Liver (tissue), 9 donors: Measurements from ENCODE around the gene SGK1. TPM values are rescaled to one million over a fixed set of nuclear protein-coding genes. Genes with fewer than 3 reads are reported as not detected.
A peak's percentile ranks its signal among the peaks of the same experiment; 100 is the strongest.
"Not testable (repeated sequence)": the region's sequence is repeated elsewhere in the genome, so short reads cannot be mapped to it uniquely, and the experiment has no call there.

Experiments used
- DNase-seq: peaks from one replicate; pipeline ENCODE4 v3.0.0-alpha.2; 2017; ENCODE audit warnings: low spot score
- H3K27ac ChIP-seq, 2 donors: one replicate each; pipeline ENCODE4 v1.7.0; 2013; ENCODE audit warnings: inconsistent platforms in 2 of 2, low read length in 2 of 2, control low read depth in 1 of 2, low read depth in 1 of 2, mild to moderate bottlenecking in 1 of 2
- H3K27me3 ChIP-seq, 4 donors: one replicate each; pipeline versions ENCODE4 v1.6.1 to v1.7.0; 2013; ENCODE audit warnings: low read length in 3 of 4, inconsistent platforms in 1 of 4, mild to moderate bottlenecking in 1 of 4, moderate library complexity in 1 of 4; ENCODE audit not compliant: control insufficient read depth in 4 of 4, insufficient read depth in 4 of 4
- H3K36me3 ChIP-seq, 4 donors: one replicate each; pipeline versions ENCODE4 v1.6.1 to v1.7.0; 2013; ENCODE audit warnings: low read length in 3 of 4, mild to moderate bottlenecking in 3 of 4, low read depth in 1 of 4, moderate library complexity in 1 of 4; ENCODE audit not compliant: control insufficient read depth in 4 of 4, insufficient read depth in 3 of 4
- H3K4me1 ChIP-seq, 4 donors: one replicate each; pipeline versions ENCODE4 v1.6.1 to v1.7.0; 2013; ENCODE audit warnings: low read length in 3 of 4, mild to moderate bottlenecking in 3 of 4, moderate library complexity in 1 of 4; ENCODE audit not compliant: control insufficient read depth in 4 of 4, insufficient read depth in 4 of 4
- H3K4me3 ChIP-seq, 3 donors: one replicate each; pipeline versions ENCODE4 v1.6.1 to v1.7.0; 2013; ENCODE audit warnings: low read length in 3 of 3, control low read depth in 1 of 3, low read depth in 1 of 3, mild to moderate bottlenecking in 1 of 3
- H3K9ac ChIP-seq, 2 donors: one replicate each; pipeline ENCODE4 v1.7.0; 2013; ENCODE audit warnings: low read length in 2 of 2, mild to moderate bottlenecking in 2 of 2, moderate library complexity in 2 of 2, control low read depth in 1 of 2, low read depth in 1 of 2
- H3K9me3 ChIP-seq, 4 donors: one replicate each; pipeline versions ENCODE4 v1.6.1 to v1.7.0; 2013; ENCODE audit warnings: low read length in 3 of 4; ENCODE audit not compliant: control insufficient read depth in 4 of 4
- EGR1 ChIP-seq, 2 donors: IDR thresholded peaks; 2 replicates each; pipeline ENCODE4 v1.6.1; 2016 to 2018; ENCODE audit warnings: antibody characterized with exemption in 2 of 2, low read depth in 2 of 2
- FOXA1 ChIP-seq: IDR thresholded peaks from 2 replicates; pipeline ENCODE4 v1.6.1; 2016; ENCODE audit warnings: antibody characterized with exemption
- FOXA2 ChIP-seq: IDR thresholded peaks from 2 replicates; pipeline ENCODE4 v1.6.1; 2016; ENCODE audit warnings: antibody characterized with exemption
- HNF4A ChIP-seq, 2 donors: conservative IDR thresholded peaks; 2 replicates each; pipeline ENCODE4 v1.6.1; 2016; ENCODE audit warnings: antibody characterized with exemption in 2 of 2, mild to moderate bottlenecking in 2 of 2
- HNF4G ChIP-seq: IDR thresholded peaks from 2 replicates; pipeline ENCODE4 v1.6.1; 2016; ENCODE audit warnings: antibody characterized with exemption
- JUND ChIP-seq, 2 donors: IDR thresholded peaks; 2 replicates each; pipeline ENCODE4 v1.6.1; 2016; ENCODE audit warnings: antibody characterized with exemption in 2 of 2
- NR2F2 ChIP-seq: IDR thresholded peaks from 2 replicates; pipeline ENCODE4 v1.6.1; 2016; ENCODE audit warnings: antibody characterized with exemption
- REST ChIP-seq: IDR thresholded peaks from 2 replicates; pipeline ENCODE4 v1.6.1; 2016; ENCODE audit warnings: antibody characterized with exemption, mild to moderate bottlenecking
- RXRA ChIP-seq, 2 donors: IDR thresholded peaks; 2 replicates each; pipeline ENCODE4 v1.6.1; 2017 to 2018; ENCODE audit warnings: antibody characterized with exemption in 2 of 2, mild to moderate bottlenecking in 1 of 2
- SP1 ChIP-seq: IDR thresholded peaks from 2 replicates; pipeline ENCODE4 v1.6.1; 2018; ENCODE audit warnings: antibody characterized with exemption, mild to moderate bottlenecking
- TAF1 ChIP-seq: conservative IDR thresholded peaks from 2 replicates; pipeline ENCODE4 v1.6.1; 2016; ENCODE audit warnings: antibody characterized with exemption, mild to moderate bottlenecking
- WGBS: extraction: QIAGEN DNeasy Blood & Tissue Kit; methylation state at CpG from one replicate; pipeline ENCODE4 v1.1.7; 2013; 5-methylcytosine and 5-hydroxymethylcytosine counted together
- polyA plus RNA-seq, 2 donors: library from polyadenylated mRNA; stranded (reverse) in 1 of 2; unstranded in 1 of 2; fragments of 200-250 nt in 1 of 2; fragments of >200 nt in 1 of 2; fragmentation: Nextera tagmentation in 1 of 2; extraction: Ambion mirVana in 1 of 2; gene quantifications; one replicate each; pipeline versions ENCODE4 v1.2.1 to v1.2.3, GENCODE V29; 2013 to 2015
- total RNA-seq, 2 donors: library from RNA; depleted of rRNA; stranded (reverse); fragments of >200 nt; gene quantifications; one replicate each; pipeline ENCODE4 v1.2.3, GENCODE V29; 2014
- donor health status: healthy.
- donor health status: healthy.
- donor health status: healthy.
- donor health status: healthy.
- donor health status: healthy.

The SGK1 gene
- total and polyA plus RNA-seq, 4 donors: 28.0 to 113 (median 35.4) TPM

GRCh38 chr6:134309227-134309626, 8.7 kb downstream of the SGK1 start:
- no peak for TF ChIP-seq SP1
- TF ChIP-seq REST: no peak
- TF ChIP-seq EGR1 (IDR thresholded peaks at IDR 0.05; ENCODE audit: low read depth in 2 of 2): no peak
- no peak for TF ChIP-seq JUND (IDR thresholded peaks at IDR 0.05)
- no peak for TF ChIP-seq HNF4A (conservative IDR thresholded peaks at IDR 0.05)
- no peak for DNase-seq
- Histone ChIP-seq H3K4me1 (no peaks in the 10 kb centered on the region), H3K9me3 (no peaks in the 10 kb centered on the region), H3K27ac (peak overlapping the region in 1 of 2 donors; percentile 1), H3K9ac (no peak overlapping the region), H3K4me3 (no peak overlapping the region), H3K27me3 (no peaks in the 10 kb centered on the region), H3K36me3 (no peaks in the 10 kb centered on the region)
- 78% methylated on average over 3 of the region's 3 CpGs for WGBS

GRCh38 chr6:134308800-134309199, 9.1 kb downstream of the SGK1 start:
- H3K9ac ChIP-seq: no peak overlapping the region
- H3K27ac ChIP-seq: no peak overlapping the region
- WGBS: 84% methylated on average over 9 of the region's 9 CpGs
- H3K9me3 ChIP-seq: no peaks in the 10 kb centered on the region
- H3K27me3 ChIP-seq: no peaks in the 10 kb centered on the region
- H3K36me3 ChIP-seq: no peaks in the 10 kb centered on the region
- H3K4me3 ChIP-seq: no peak overlapping the region
- no peaks in the 10 kb centered on the region for H3K4me1 ChIP-seq
- TF ChIP-seq RXRA (IDR thresholded peaks at IDR 0.05) (peak in 1 of 2 donors; percentile 19), NR2F2 (peak; percentile 52), FOXA2 (no peak)
- no peak for DNase-seq

- Histone ChIP-seq H3K9ac (no peak overlapping the region), H3K27ac (no peak overlapping the region), H3K4me1 (no peaks in the 10 kb centered on the region), H3K9me3 (no peaks in the 10 kb centered on the region), H3K36me3 (no peaks in the 10 kb centered on the region), H3K27me3 (no peaks in the 10 kb centered on the region), H3K4me3 (no peak overlapping the region)
- TF ChIP-seq HNF4G (no peak), JUND (IDR thresholded peaks at IDR 0.05) (no peak)
- DNase-seq: no peak
- WGBS: 88% methylated on average over 5 of the region's 5 CpGs
Observed at GRCh38 chr6:134307870-134308269, 10.0 kb downstream of the SGK1 start.

- no peaks in the 10 kb centered on the region for H3K27me3 ChIP-seq
- no peak for TF ChIP-seq FOXA1
- no peak for TF ChIP-seq NR2F2
- no peak for TF ChIP-seq TAF1
- H3K36me3 ChIP-seq: no peaks in the 10 kb centered on the region
- H3K9ac ChIP-seq: no peak overlapping the region
- no peaks in the 10 kb centered on the region for H3K9me3 ChIP-seq
- DNase-seq: no peak
- 91% methylated on average over 6 of the region's 6 CpGs for WGBS
- H3K4me3 ChIP-seq: no peak overlapping the region
- H3K27ac ChIP-seq: no peak overlapping the region
- H3K4me1 ChIP-seq: no peaks in the 10 kb centered on the region
Observed at GRCh38 chr6:134307075-134307474, 10.8 kb downstream of the SGK1 start.

GRCh38 chr6:134304381-134304780, 13.5 kb downstream of the SGK1 start:
- WGBS: 83% methylated on average over 6 of the region's 6 CpGs
- H3K4me3 ChIP-seq, DNase-seq, H3K27ac ChIP-seq, H3K9ac ChIP-seq, H3K4me1 ChIP-seq, H3K27me3 ChIP-seq, H3K36me3 ChIP-seq, H3K9me3 ChIP-seq: not testable (repeated sequence)
